Endothelial cell of umbilical vein (primary cell): ENCODE measurements around the gene GALR2. TPM values are rescaled to one million over a fixed set of nuclear protein-coding genes. Genes with fewer than 3 reads are reported as not detected.

Experiments
- Bru-seq: library from RNA; stranded (reverse); fragments of 400-500 nt; gene quantifications from one replicate; lab custom pipeline; 2021; lab: Mats Ljungman, UMichigan
- BruChase-seq, 2 experiments: library from RNA; stranded (reverse); fragments of 400-500 nt; gene quantifications; one replicate each; lab custom pipeline; 2021; lab: Mats Ljungman, UMichigan
- BruUV-seq: library from RNA; stranded (reverse); fragments of 400-500 nt; replicated peaks from 2 replicates; lab custom pipeline; 2021; lab: Mats Ljungman, UMichigan
- CTCF ChIA-PET: fragments of 300-600, 350-600 bp; sonication (Branson Sonifier 250); formaldehyde crosslinking; loops from one replicate; lab custom pipeline; 2021; ENCODE audit warnings: antibody characterized with exemption, inconsistent platforms; lab: Charles Lee
- POLR2A ChIA-PET: fragments of 300-600, 350-600 bp; sonication (Branson Sonifier 250); formaldehyde crosslinking; loops from one replicate; lab custom pipeline; 2021; ENCODE audit warnings: antibody characterized with exemption, inconsistent platforms; lab: Charles Lee
- DNase-seq: peaks from one replicate; pipeline ENCODE4 v3.0.0-alpha.2; 2011; ENCODE audit warnings: low read depth, low spot score
- FAIRE-seq: peaks from 2 replicates; lab custom pipeline; 2011; peaks lifted over from hg19 to GRCh38; lab: Jason Lieb, UNC
- H2AFZ ChIP-seq: 2 replicates; pipeline ENCODE4 v1.6.0; 2012; ENCODE audit warnings: low read depth, low read length, control low read depth, inconsistent platforms
- H3K27ac ChIP-seq: 2 replicates; pipeline ENCODE4 v1.5.1; 2011; ENCODE audit warnings: low read depth, mild to moderate bottlenecking, control low read depth, low read length, moderate library complexity; ENCODE audit not compliant: insufficient read depth
- H3K27me3 ChIP-seq, 2 experiments: 2 replicates each; pipeline versions ENCODE4 v1.6.0 to v1.6.1; 2011; ENCODE audit warnings: low read length in 2 of 2, mixed read lengths in 1 of 2; ENCODE audit not compliant: control insufficient read depth in 2 of 2, insufficient read depth in 2 of 2
- H3K36me3 ChIP-seq, 2 experiments: 2 replicates in 1 of 2; 3 replicates in 1 of 2; pipeline ENCODE4 v1.5.1; 2011; ENCODE audit warnings: low read length in 2 of 2, mild to moderate bottlenecking in 1 of 2, moderate library complexity in 1 of 2; ENCODE audit not compliant: control insufficient read depth in 2 of 2, insufficient read depth in 2 of 2; ENCODE audit errors: extremely low read depth in 1 of 2
- H3K4me1 ChIP-seq: 3 replicates; pipeline ENCODE4 v1.5.1; 2011; ENCODE audit warnings: mild to moderate bottlenecking, low read length; ENCODE audit not compliant: control insufficient read depth, insufficient read depth; ENCODE audit errors: extremely low read depth
- H3K4me2 ChIP-seq: 2 replicates; pipeline ENCODE4 v1.6.1; 2011; ENCODE audit warnings: low read length, control low read depth, mixed read lengths; ENCODE audit not compliant: insufficient read depth
- H3K4me3 ChIP-seq, 3 experiments: fragments of 200-600 bp in 1 of 3; sonication (generic), shearing (Covaris generic) in 1 of 3; replicated peaks in 1 of 3; 2 replicates each; pipeline ENCODE4 v1.5.1; 2011 to 2016; ENCODE audit warnings: control low read depth in 3 of 3, low read length in 3 of 3, mild to moderate bottlenecking in 2 of 3, inconsistent platforms in 1 of 3, low read depth in 1 of 3, moderate library complexity in 1 of 3; ENCODE audit not compliant: insufficient read depth in 1 of 3
- H3K79me2 ChIP-seq: 2 replicates; pipeline ENCODE4 v1.6.0; 2012; ENCODE audit warnings: low read length, inconsistent platforms; ENCODE audit not compliant: control insufficient read depth, insufficient read depth
- H3K9ac ChIP-seq: replicated peaks from 2 replicates; pipeline ENCODE3; 2011; ENCODE audit warnings: low read length, control low read depth; ENCODE audit not compliant: insufficient read depth; ENCODE audit errors: extremely low read depth
- H3K9me1 ChIP-seq: replicated peaks from 3 replicates; pipeline ENCODE4 v1.6.0; 2011; ENCODE audit warnings: mild to moderate bottlenecking, low read length; ENCODE audit not compliant: control insufficient read depth, insufficient read depth; ENCODE audit errors: extremely low read depth
- H3K9me3 ChIP-seq: replicated peaks from 2 replicates; pipeline ENCODE4 v1.5.1; 2012; ENCODE audit warnings: low read length, inconsistent platforms; ENCODE audit not compliant: control insufficient read depth, insufficient read depth
- H4K20me1 ChIP-seq: replicated peaks from 2 replicates; pipeline ENCODE3; 2011; ENCODE audit warnings: mild to moderate bottlenecking, low read length; ENCODE audit not compliant: control insufficient read depth, insufficient read depth; ENCODE audit errors: extremely low read depth
- EZH2 ChIP-seq: IDR thresholded peaks from 2 replicates; pipeline ENCODE4 v1.6.1; 2012; ENCODE audit warnings: borderline replicate concordance, low read depth, mild to moderate bottlenecking, moderate library complexity, low read length, inconsistent platforms; ENCODE audit not compliant: severe bottlenecking
- JUN ChIP-seq: IDR thresholded peaks from 2 replicates; pipeline ENCODE4 v1.6.1; 2011; ENCODE audit warnings: borderline replicate concordance, low read depth; ENCODE audit not compliant: insufficient read length, insufficient read depth
- POLR2AphosphoS5 ChIP-seq: IDR thresholded peaks from 2 replicates; pipeline ENCODE4 v1.6.1; 2012; ENCODE audit warnings: low read depth, mild to moderate bottlenecking, control low read depth, low read length, moderate library complexity; ENCODE audit not compliant: insufficient read depth
- dilution Hi-C: fragments of 300-500 bp; cut with MboI; formaldehyde crosslinking; loops from one replicate; pipeline ENCODE4 v1.15.0; 2019; ENCODE audit warnings: low sequenced_read_pairs; ENCODE audit not compliant: extremely low pct_ligation_motif_present
- intact Hi-C: fragments of 100-400 bp; cut with micrococcal nuclease; formaldehyde crosslinking; loops from one replicate; pipeline ENCODE4 v1.10.0; 2022
- long read RNA-seq: library from polyadenylated mRNA; stranded (forward); transcript quantifications from one replicate; pipeline ENCODE4 v2.0.0, GENCODE V29; 2021
- polyA minus RNA-seq, 3 experiments: library from RNA; depleted of rRNA, polyadenylated mRNA; stranded (reverse); fragments of >200 nt; gene quantifications; 1 replicate in 1 of 3; 2 replicates in 2 of 3; pipeline ENCODE4 v1.2.3, GENCODE V29; 2011
- polyA plus RNA-seq, 4 experiments: library from polyadenylated mRNA; depleted of rRNA in 3 of 4; stranded (reverse) in 3 of 4; unstranded in 1 of 4; fragments of >200 nt; gene quantifications; 2 replicates each; pipeline versions ENCODE4 v1.2.1 to v1.2.3, GENCODE V29; 2011 to 2012; ENCODE audit warnings: missing spikeins in 1 of 4
- total RNA-seq: library from RNA; stranded (reverse); gene quantifications from 2 replicates; pipeline ENCODE4 v1.2.3, GENCODE V29; 2021
- TF ChIP-seq, protein P1 (sequence below), 2 donors: IDR thresholded peaks; 1 replicate in 1 of 2; 2 replicates in 1 of 2; pipeline ENCODE4 v1.5.1; 2011; ENCODE audit warnings: low read length in 2 of 2, mild to moderate bottlenecking in 2 of 2, moderate library complexity in 2 of 2, control low read depth in 1 of 2, inconsistent platforms in 1 of 2, low read depth in 1 of 2; ENCODE audit not compliant: insufficient read depth in 1 of 2; ENCODE audit errors: extremely low read depth in 1 of 2

GALR2 gene
- total RNA-seq (not detected in 2 replicates), polyA plus RNA-seq (0.47 and 0.53 TPM in 2 replicates), polyA minus RNA-seq (0.17 TPM in 1 of 2 replicates, not detected in the other), Bru-seq, nascent RNA (not detected), BruChase-seq, experiment 1, labeled RNA remaining after a 6-hour chase (percentile 16 among the genes with signal in this experiment), BruChase-seq, experiment 2, labeled RNA remaining after a 2-hour chase (percentile 20 among the genes with signal in this experiment)
- 0.14 TPM in 2 replicates for polyA plus RNA-seq (2011; cell fraction: cytosol; rRNA removed)
- 0.27 TPM in 1 of 2 replicates, not detected in the other for polyA plus RNA-seq (2011; cell fraction: nucleus; rRNA removed)
- polyA plus RNA-seq (2012) = 0.20 TPM in 1 of 2 replicates, not detected in the other
- 0.72 TPM for polyA minus RNA-seq (2011; cell fraction: cytosol; rRNA and poly(A)+ RNA removed)
- polyA minus RNA-seq (2011; cell fraction: nucleus; rRNA and poly(A)+ RNA removed) = not detected in 2 replicates
- long read RNA-seq, partial matches to known transcripts = 0 of 1 reads
- long read RNA-seq, other reads (novel, unspliced or antisense) = 1 of 1 reads

- Histone ChIP-seq H3K27me3 (peaks cover 58 to 63% of the 10 kb centered on the region in 2 experiments), H3K36me3 (no peaks in the 10 kb centered on the region), H3K4me1 (peaks cover 16% of the 10 kb centered on the region), H3K9me1 (no peaks in the 10 kb centered on the region), H2AFZ (no peak within 1 kb of the TSS), H3K27ac (no peak within 1 kb of the TSS), H3K79me2 (peaks cover 29% of the 10 kb centered on the region), H3K4me3 (no peak within 1 kb of the TSS), H3K4me2 (no peak within 1 kb of the TSS), H4K20me1 (no peaks in the 10 kb centered on the region), H3K9ac (no peak within 1 kb of the TSS), H3K9me3 (no peaks in the 10 kb centered on the region)
- no peak for TF ChIP-seq POLR2AphosphoS5
- no peak for TF ChIP-seq JUN
- TF ChIP-seq, protein P1, sequence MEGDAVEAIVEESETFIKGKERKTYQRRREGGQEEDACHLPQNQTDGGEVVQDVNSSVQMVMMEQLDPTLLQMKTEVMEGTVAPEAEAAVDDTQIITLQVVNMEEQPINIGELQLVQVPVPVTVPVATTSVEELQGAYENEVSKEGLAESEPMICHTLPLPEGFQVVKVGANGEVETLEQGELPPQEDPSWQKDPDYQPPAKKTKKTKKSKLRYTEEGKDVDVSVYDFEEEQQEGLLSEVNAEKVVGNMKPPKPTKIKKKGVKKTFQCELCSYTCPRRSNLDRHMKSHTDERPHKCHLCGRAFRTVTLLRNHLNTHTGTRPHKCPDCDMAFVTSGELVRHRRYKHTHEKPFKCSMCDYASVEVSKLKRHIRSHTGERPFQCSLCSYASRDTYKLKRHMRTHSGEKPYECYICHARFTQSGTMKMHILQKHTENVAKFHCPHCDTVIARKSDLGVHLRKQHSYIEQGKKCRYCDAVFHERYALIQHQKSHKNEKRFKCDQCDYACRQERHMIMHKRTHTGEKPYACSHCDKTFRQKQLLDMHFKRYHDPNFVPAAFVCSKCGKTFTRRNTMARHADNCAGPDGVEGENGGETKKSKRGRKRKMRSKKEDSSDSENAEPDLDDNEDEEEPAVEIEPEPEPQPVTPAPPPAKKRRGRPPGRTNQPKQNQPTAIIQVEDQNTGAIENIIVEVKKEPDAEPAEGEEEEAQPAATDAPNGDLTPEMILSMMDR (IDR thresholded peaks at IDR 0.05; ENCODE audit: extremely low read depth in 1 of 2, insufficient read depth in 1 of 2, low read depth in 1 of 2, low read length in 2 of 2) = no peak
- TF ChIP-seq EZH2 = peak; percentile 93
- DNase-seq = no peak
- intact Hi-C loops (loop anchor here (5.0 kb wide), 2 partner anchors 47 to 62 kb away; partner anchors contain the start of gene EVPL), dilution Hi-C loops (no loop called here)
- no TSS peak for BruUV-seq
- ChIA-PET CTCF (interaction anchor here (0.5 to 1.3 kb wide), 2 partner anchors 17 to 205 kb away, joined by 3 read pairs; no protein-coding TSS in a partner anchor), POLR2A (interaction anchor here (0.6 kb wide), 1 partner anchor 219 kb away, joined by 4 read pairs; the partner anchor contains the start of gene WBP2)
- no peak for FAIRE-seq
These were observed at the start of gene GALR2 for GRCh38 chr17:76074390-76075363. TSS of gene GALR2 (plus strand) at chr17:76074781. CDS start at chr17:76074884, 103 bp downstream.
